Osteocyte (in vitro differentiated cells): ENCODE measurements around the gene KRT74. TPM values are rescaled to one million over a fixed set of nuclear protein-coding genes. Genes with fewer than 3 reads are reported as not detected.

Source experiments
- DNase-seq: peaks from one replicate; pipeline ENCODE4 v3.0.0; 2021; ENCODE audit warnings: mixed read lengths; ENCODE audit not compliant: unreplicated experiment; ENCODE audit errors: extremely low spot score
- H3K27ac Mint-ChIP-seq: one replicate; pipeline ENCODE4 v1.8.0; 2021; ENCODE audit warnings: mild to moderate bottlenecking, mixed read lengths; ENCODE audit not compliant: unreplicated experiment
- H3K27me3 Mint-ChIP-seq: one replicate; pipeline ENCODE4 v1.8.0; 2021; ENCODE audit warnings: mixed read lengths; ENCODE audit not compliant: unreplicated experiment
- H3K36me3 Mint-ChIP-seq: one replicate; pipeline ENCODE4 v1.8.0; 2021; ENCODE audit warnings: mixed read lengths; ENCODE audit not compliant: unreplicated experiment
- H3K4me1 Mint-ChIP-seq: one replicate; pipeline ENCODE4 v1.8.0; 2021; ENCODE audit warnings: mixed read lengths; ENCODE audit not compliant: unreplicated experiment
- H3K4me3 Mint-ChIP-seq: one replicate; pipeline ENCODE4 v1.8.0; 2021; ENCODE audit warnings: mild to moderate bottlenecking, moderate library complexity, mixed read lengths; ENCODE audit not compliant: unreplicated experiment
- H3K9me3 Mint-ChIP-seq: one replicate; pipeline ENCODE4 v1.8.0; 2021; ENCODE audit warnings: mixed read lengths; ENCODE audit not compliant: unreplicated experiment
- total RNA-seq: library from RNA; stranded (reverse); gene quantifications from 2 replicates; pipeline ENCODE4 v1.2.1, GENCODE V29; 2021
- TF ChIP-seq, protein P1 (sequence below): fragments of 200-600 bp; sonication (generic); IDR thresholded peaks from 2 replicates; pipeline ENCODE4 v1.5.0; 2021; ENCODE audit warnings: antibody characterized with exemption, mild to moderate bottlenecking, moderate library complexity

KRT74 gene
- total RNA-seq, 1 donor from 2014 or later: not detected

GRCh38 chr12:52521568-52522266, 51.9 kb downstream of the KRT74 start:
- TF ChIP-seq, protein P1, sequence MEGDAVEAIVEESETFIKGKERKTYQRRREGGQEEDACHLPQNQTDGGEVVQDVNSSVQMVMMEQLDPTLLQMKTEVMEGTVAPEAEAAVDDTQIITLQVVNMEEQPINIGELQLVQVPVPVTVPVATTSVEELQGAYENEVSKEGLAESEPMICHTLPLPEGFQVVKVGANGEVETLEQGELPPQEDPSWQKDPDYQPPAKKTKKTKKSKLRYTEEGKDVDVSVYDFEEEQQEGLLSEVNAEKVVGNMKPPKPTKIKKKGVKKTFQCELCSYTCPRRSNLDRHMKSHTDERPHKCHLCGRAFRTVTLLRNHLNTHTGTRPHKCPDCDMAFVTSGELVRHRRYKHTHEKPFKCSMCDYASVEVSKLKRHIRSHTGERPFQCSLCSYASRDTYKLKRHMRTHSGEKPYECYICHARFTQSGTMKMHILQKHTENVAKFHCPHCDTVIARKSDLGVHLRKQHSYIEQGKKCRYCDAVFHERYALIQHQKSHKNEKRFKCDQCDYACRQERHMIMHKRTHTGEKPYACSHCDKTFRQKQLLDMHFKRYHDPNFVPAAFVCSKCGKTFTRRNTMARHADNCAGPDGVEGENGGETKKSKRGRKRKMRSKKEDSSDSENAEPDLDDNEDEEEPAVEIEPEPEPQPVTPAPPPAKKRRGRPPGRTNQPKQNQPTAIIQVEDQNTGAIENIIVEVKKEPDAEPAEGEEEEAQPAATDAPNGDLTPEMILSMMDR: no peak
- H3K27ac Mint-ChIP-seq: no peak overlapping the region

GRCh38 chr12:52521175-52521567, 52.5 kb downstream of the KRT74 start:
- peak; percentile 59 for DNase-seq

More at GRCh38 chr12:52521568-52522266, 51.9 kb downstream of the KRT74 start:
- H3K27me3 Mint-ChIP-seq: peaks cover 38% of the 10 kb centered on the region
- H3K36me3 Mint-ChIP-seq: no peaks in the 10 kb centered on the region
- H3K9me3 Mint-ChIP-seq: no peaks in the 10 kb centered on the region
- H3K4me3 Mint-ChIP-seq: no peak overlapping the region
- peaks cover 3% of the 10 kb centered on the region for H3K4me1 Mint-ChIP-seq
- peak; percentile 73 for DNase-seq

GRCh38 chr12:52519826-52520662, 53.6 kb downstream of the KRT74 start, which contains the start of gene KRT5:
TSS of gene KRT5 (minus strand) at chr12:52520394. CDS start at chr12:52520296, 98 bp downstream.
- H3K9me3 Mint-ChIP-seq: no peaks in the 10 kb centered on the region
- TF ChIP-seq, protein P1: no peak
- H3K36me3 Mint-ChIP-seq: no peaks in the 10 kb centered on the region
- no peak within 1 kb of the TSS for H3K4me3 Mint-ChIP-seq
- peaks cover 3% of the 10 kb centered on the region for H3K4me1 Mint-ChIP-seq
- H3K27ac Mint-ChIP-seq: no peak within 1 kb of the TSS
- peak; percentile 78 for DNase-seq
- H3K27me3 Mint-ChIP-seq: peaks cover 48% of the 10 kb centered on the region

More at GRCh38 chr12:52521175-52521567, 52.5 kb downstream of the KRT74 start:
- no peak overlapping the region for H3K4me3 Mint-ChIP-seq
- no peaks in the 10 kb centered on the region for H3K9me3 Mint-ChIP-seq
- peaks cover 3% of the 10 kb centered on the region for H3K4me1 Mint-ChIP-seq
- TF ChIP-seq, protein P1: no peak
- no peak overlapping the region for H3K27ac Mint-ChIP-seq
- H3K36me3 Mint-ChIP-seq: no peaks in the 10 kb centered on the region
- peaks cover 41% of the 10 kb centered on the region for H3K27me3 Mint-ChIP-seq

- Mint-ChIP-seq H3K27me3 (peaks cover 47% of the 10 kb centered on the region), H3K4me1 (peaks cover 3% of the 10 kb centered on the region), H3K27ac (no peak overlapping the region), H3K4me3 (no peak overlapping the region), H3K9me3 (no peaks in the 10 kb centered on the region), H3K36me3 (no peaks in the 10 kb centered on the region)
- no peak for DNase-seq
- TF ChIP-seq, protein P1: no peak
These were observed 54.3 kb downstream of the KRT74 start for GRCh38 chr12:52519387-52519703.
